Neural cell (in vitro differentiated cells): ENCODE measurements around the gene IGF2R. TPM values are rescaled to one million over a fixed set of nuclear protein-coding genes. Genes with fewer than 3 reads are reported as not detected.

Source experiments
- H2AFZ ChIP-seq: fragments of 200-600, 300-800 bp; sonication (generic), shearing (Covaris generic); 2 replicates; pipeline ENCODE4 v1.6.0; 2014; ENCODE audit warnings: low read depth, mild to moderate bottlenecking, antibody characterized with exemption, low read length, moderate library complexity
- H3F3A ChIP-seq: fragments of 200-600 bp; shearing (Covaris generic); 2 replicates; pipeline ENCODE4 v1.6.1; 2016; ENCODE audit warnings: mild to moderate bottlenecking, moderate library complexity, mixed read lengths, antibody characterized with exemption, low read length; ENCODE audit not compliant: insufficient read depth, poor library complexity, severe bottlenecking
- H3K27ac ChIP-seq: fragments of 200-600, 300-800 bp; sonication (generic), shearing (Covaris generic); 2 replicates; pipeline ENCODE4 v1.5.1; 2014; ENCODE audit warnings: mild to moderate bottlenecking, low read length, moderate library complexity
- H3K27me3 ChIP-seq: fragments of 300-800, 200-600 bp; sonication (generic), shearing (Covaris generic); 2 replicates; pipeline ENCODE4 v1.6.0; 2014; ENCODE audit warnings: mild to moderate bottlenecking, low read depth, low read length, moderate library complexity; ENCODE audit not compliant: insufficient read depth
- H3K36me3 ChIP-seq: fragments of 300-800, 200-600 bp; sonication (generic), shearing (Covaris generic); 2 replicates; pipeline ENCODE4 v1.5.1; 2014; ENCODE audit warnings: mild to moderate bottlenecking, antibody characterized with exemption, low read length, moderate library complexity; ENCODE audit not compliant: insufficient read depth
- H3K4me2 ChIP-seq: fragments of 300-800, 200-600 bp; sonication (generic), shearing (Covaris generic); 2 replicates; pipeline ENCODE4 v1.6.0; 2014; ENCODE audit warnings: mild to moderate bottlenecking, low read length
- H3K4me3 ChIP-seq: fragments of 300-800, 200-600 bp; sonication (generic), shearing (Covaris generic); 2 replicates; pipeline ENCODE4 v1.5.1; 2014; ENCODE audit warnings: mild to moderate bottlenecking, low read length, moderate library complexity
- H3K79me2 ChIP-seq: fragments of 200-600 bp; shearing (Covaris generic); replicated peaks from 2 replicates; pipeline ENCODE4 v1.6.0; 2014; ENCODE audit warnings: mild to moderate bottlenecking, low read length, moderate library complexity; ENCODE audit not compliant: insufficient read depth
- H3K9ac ChIP-seq: fragments of 300-800, 200-600 bp; sonication (generic), shearing (Covaris generic); 2 replicates; pipeline ENCODE4 v1.6.1; 2016; ENCODE audit warnings: mild to moderate bottlenecking, low read length, mixed read lengths
- H3K9me2 ChIP-seq: fragments of 200-600 bp; shearing (Covaris generic); 2 replicates; pipeline ENCODE4 v1.6.1; 2016; ENCODE audit warnings: mild to moderate bottlenecking, low read length, mixed read lengths; ENCODE audit not compliant: insufficient read depth
- H3K9me3 ChIP-seq: fragments of 200-600, 300-800 bp; sonication (generic), shearing (Covaris generic); 2 replicates; pipeline ENCODE4 v1.6.1; 2016; ENCODE audit warnings: mild to moderate bottlenecking, mixed run types, low read length, moderate library complexity, mixed read lengths
- H4K20me1 ChIP-seq: fragments of 200-600 bp; shearing (Covaris generic); 2 replicates; pipeline ENCODE4 v1.6.1; 2016; ENCODE audit warnings: mild to moderate bottlenecking, mixed run types; ENCODE audit not compliant: insufficient read depth
- CTCF ChIP-seq: fragments of 450-650 bp; IDR thresholded peaks from 2 replicates; pipeline ENCODE4 v1.5.1; 2014; ENCODE audit warnings: antibody characterized with exemption, mild to moderate bottlenecking, moderate library complexity; ENCODE audit not compliant: poor library complexity, severe bottlenecking
- EP300 ChIP-seq: fragments of 450-650 bp; conservative IDR thresholded peaks from 2 replicates; pipeline ENCODE4 v1.6.1; 2014; ENCODE audit warnings: antibody characterized with exemption, mild to moderate bottlenecking, moderate library complexity; ENCODE audit not compliant: poor library complexity, severe bottlenecking
- EZH2 ChIP-seq: fragments of 200-600, 300-800 bp; shearing (Covaris generic), sonication (generic); IDR thresholded peaks from 2 replicates; pipeline ENCODE4 v1.6.1; 2014; ENCODE audit warnings: antibody characterized with exemption, low read length, borderline replicate concordance, mild to moderate bottlenecking; ENCODE audit not compliant: insufficient read depth, poor library complexity, severe bottlenecking
- MXI1 ChIP-seq: fragments of 450-650 bp; conservative IDR thresholded peaks from 2 replicates; pipeline ENCODE4 v1.6.1; 2014; ENCODE audit warnings: antibody characterized with exemption, mild to moderate bottlenecking; ENCODE audit not compliant: poor library complexity, severe bottlenecking
- POLR2AphosphoS5 ChIP-seq: IDR thresholded peaks from 2 replicates; pipeline ENCODE4 v1.6.1; 2012
- RAD21 ChIP-seq: fragments of 450-650 bp; conservative IDR thresholded peaks from 2 replicates; pipeline ENCODE4 v1.6.1; 2014; ENCODE audit warnings: antibody characterized with exemption, mild to moderate bottlenecking, moderate library complexity
- REST ChIP-seq: IDR thresholded peaks from 2 replicates; pipeline ENCODE4 v1.6.1; 2012; ENCODE audit warnings: borderline replicate concordance
- SMC3 ChIP-seq: fragments of 450-650 bp; conservative IDR thresholded peaks from 2 replicates; pipeline ENCODE4 v1.6.1; 2014; ENCODE audit warnings: antibody characterized with exemption, mild to moderate bottlenecking, moderate library complexity; ENCODE audit not compliant: poor library complexity
- TAF1 ChIP-seq: IDR thresholded peaks from 2 replicates; pipeline ENCODE4 v1.6.1; 2012; ENCODE audit warnings: low read depth
- polyA plus RNA-seq: library from polyadenylated mRNA; depleted of rRNA; stranded (reverse); fragments of >200 nt; gene quantifications from 2 replicates; pipeline ENCODE4 v1.2.3, GENCODE V29; 2014

Gene IGF2R
- polyA plus RNA-seq, 1 donor from 2014 or later = 15.0 TPM

- Histone ChIP-seq H3K4me3 (no peak overlapping the region), H3K4me2 (no peak overlapping the region), H2AFZ (no peak overlapping the region), H3K27me3 (no peaks in the 10 kb centered on the region), H3K27ac (no peak overlapping the region), H4K20me1 (no peaks in the 10 kb centered on the region), H3K9me2 (no peaks in the 10 kb centered on the region), H3K9me3 (no peaks in the 10 kb centered on the region), H3K79me2 (no peaks in the 10 kb centered on the region), H3F3A (no peaks in the 10 kb centered on the region), H3K9ac (no peak overlapping the region), H3K36me3 (no peaks in the 10 kb centered on the region)
- TF ChIP-seq SMC3 = no peak
- no peak for TF ChIP-seq EP300
These were observed 123.7 kb downstream of the IGF2R start for GRCh38 chr6:160092602-160093001.

GRCh38 chr6:160093061-160093460, 124.2 kb downstream of the IGF2R start:
- Histone ChIP-seq H3K9me3 (no peaks in the 10 kb centered on the region), H3K27me3 (no peaks in the 10 kb centered on the region), H3K27ac (no peak overlapping the region), H3K4me3 (no peak overlapping the region), H4K20me1 (no peaks in the 10 kb centered on the region), H3K4me2 (no peak overlapping the region), H3K9ac (no peak overlapping the region), H3F3A (no peaks in the 10 kb centered on the region), H3K9me2 (no peaks in the 10 kb centered on the region), H2AFZ (no peak overlapping the region), H3K36me3 (no peaks in the 10 kb centered on the region), H3K79me2 (no peaks in the 10 kb centered on the region)
- TF ChIP-seq EZH2 (no peak), EP300 (no peak), MXI1 (no peak), SMC3 (no peak), REST (no peak), CTCF (no peak), TAF1 (no peak), RAD21 (no peak), POLR2AphosphoS5 (no peak)

GRCh38 chr6:160093946-160094345, 125.1 kb downstream of the IGF2R start:
- Histone ChIP-seq H3K36me3 (no peaks in the 10 kb centered on the region), H2AFZ (no peak overlapping the region), H3K79me2 (no peaks in the 10 kb centered on the region), H3K9me2 (no peaks in the 10 kb centered on the region), H3K9ac (no peak overlapping the region), H3K27me3 (no peaks in the 10 kb centered on the region), H3K9me3 (no peaks in the 10 kb centered on the region), H3K4me2 (no peak overlapping the region), H3K27ac (no peak overlapping the region), H4K20me1 (no peaks in the 10 kb centered on the region), H3F3A (no peaks in the 10 kb centered on the region), H3K4me3 (no peak overlapping the region)
- TF ChIP-seq RAD21 (no peak), EZH2 (no peak), SMC3 (no peak), CTCF (no peak), REST (no peak), POLR2AphosphoS5 (no peak), EP300 (no peak), TAF1 (no peak), MXI1 (no peak)
